Measurements from ENCODE around the gene SYF2. TPM values are rescaled to one million over a fixed set of nuclear protein-coding genes. Genes with fewer than 3 reads are reported as not detected.
A peak's percentile ranks its signal among the peaks of the same experiment; 100 is the strongest.
"Not testable (repeated sequence)": the region's sequence is repeated elsewhere in the genome, so short reads cannot be mapped to it uniquely, and the experiment has no call there.

SYF2 gene
- total RNA-seq, 1 donor from 2014 or later = 26.5 TPM

DNA sequence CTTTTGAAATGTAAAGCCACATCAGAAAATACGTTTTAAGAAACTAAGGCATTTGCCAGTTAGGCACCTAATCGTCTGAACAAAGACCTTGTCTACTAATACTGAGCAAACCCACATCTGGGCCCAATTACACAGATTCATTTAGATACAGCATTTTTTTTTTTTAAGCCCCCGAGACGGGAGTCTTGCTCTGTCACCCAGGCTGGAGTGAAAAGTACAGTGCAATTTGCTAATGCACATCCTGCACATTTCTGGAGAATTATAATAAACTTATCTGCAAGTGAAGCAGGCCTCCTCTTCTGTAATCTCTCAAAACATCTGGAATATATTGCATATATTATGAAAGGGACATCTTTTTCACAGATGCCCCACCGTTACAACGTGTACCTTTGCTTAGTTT lies 11.6 kb upstream of the SYF2 start:
- H3K4me1 Mint-ChIP-seq = peaks cover 53% of the 10 kb centered on the region

DNA sequence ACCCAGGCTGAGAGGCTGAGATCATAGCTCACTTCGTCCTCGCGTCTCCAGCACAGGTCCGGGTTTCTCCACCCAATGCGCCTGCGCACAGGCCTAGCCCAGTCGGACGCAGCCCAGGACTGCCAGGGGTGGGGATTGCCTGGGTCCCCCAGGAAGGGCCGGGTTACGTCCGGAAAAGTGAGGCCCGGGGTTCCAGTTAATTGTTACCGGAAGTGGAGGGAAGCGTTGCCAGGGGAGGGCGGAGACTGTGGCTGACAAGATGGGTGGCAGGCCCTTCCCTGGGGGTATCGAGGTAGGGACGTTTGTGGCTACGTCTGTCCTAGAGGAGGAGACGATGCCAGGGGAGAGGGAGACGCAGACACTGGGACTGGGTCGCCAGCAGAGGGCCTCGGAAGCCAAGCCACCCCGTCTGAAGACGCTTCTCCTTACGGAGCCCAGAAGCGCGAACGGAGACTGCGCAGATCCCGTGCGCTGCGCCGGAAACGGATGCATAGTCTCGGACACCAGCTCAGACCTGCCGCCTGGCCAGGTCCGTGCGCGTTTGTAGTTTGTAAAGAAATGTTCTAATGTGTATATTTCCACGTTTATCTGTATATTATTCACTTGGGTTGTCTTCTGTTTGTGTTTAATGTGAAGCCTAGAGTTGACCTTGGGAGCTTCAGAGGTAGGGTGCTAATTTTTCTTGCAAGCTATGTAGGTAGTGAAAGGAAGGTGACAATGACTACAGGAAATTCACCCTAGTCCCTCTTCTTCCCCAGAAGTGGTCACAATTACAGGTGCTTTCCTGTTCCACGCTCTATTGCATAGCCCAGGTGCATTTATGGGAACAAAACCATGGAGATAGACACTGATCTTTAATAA lies 7.6 kb upstream of the SYF2 start:
- Mint-ChIP-seq H3K4me3 (peak overlapping the region; percentile 95), H3K27ac (ENCODE audit: unreplicated experiment) (peak overlapping the region; percentile 94), H3K4me1 (peaks cover 20% of the 10 kb centered on the region), H3K27me3 (ENCODE audit: low read depth) (no peaks in the 10 kb centered on the region), H3K9me3 (no peaks in the 10 kb centered on the region), H3K36me3 (ENCODE audit: low read depth) (peaks cover 5% of the 10 kb centered on the region)
- peak; percentile 74 for DNase-seq (ENCODE audit: low read depth, low spot score)
- TF ChIP-seq, protein P1, sequence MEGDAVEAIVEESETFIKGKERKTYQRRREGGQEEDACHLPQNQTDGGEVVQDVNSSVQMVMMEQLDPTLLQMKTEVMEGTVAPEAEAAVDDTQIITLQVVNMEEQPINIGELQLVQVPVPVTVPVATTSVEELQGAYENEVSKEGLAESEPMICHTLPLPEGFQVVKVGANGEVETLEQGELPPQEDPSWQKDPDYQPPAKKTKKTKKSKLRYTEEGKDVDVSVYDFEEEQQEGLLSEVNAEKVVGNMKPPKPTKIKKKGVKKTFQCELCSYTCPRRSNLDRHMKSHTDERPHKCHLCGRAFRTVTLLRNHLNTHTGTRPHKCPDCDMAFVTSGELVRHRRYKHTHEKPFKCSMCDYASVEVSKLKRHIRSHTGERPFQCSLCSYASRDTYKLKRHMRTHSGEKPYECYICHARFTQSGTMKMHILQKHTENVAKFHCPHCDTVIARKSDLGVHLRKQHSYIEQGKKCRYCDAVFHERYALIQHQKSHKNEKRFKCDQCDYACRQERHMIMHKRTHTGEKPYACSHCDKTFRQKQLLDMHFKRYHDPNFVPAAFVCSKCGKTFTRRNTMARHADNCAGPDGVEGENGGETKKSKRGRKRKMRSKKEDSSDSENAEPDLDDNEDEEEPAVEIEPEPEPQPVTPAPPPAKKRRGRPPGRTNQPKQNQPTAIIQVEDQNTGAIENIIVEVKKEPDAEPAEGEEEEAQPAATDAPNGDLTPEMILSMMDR (conservative IDR thresholded peaks at IDR 0.05) = peak; percentile 75

More for the DNA sequence above, 11.6 kb upstream of the SYF2 start:
- H3K4me3 Mint-ChIP-seq = peak overlapping the region; percentile 68
- peaks cover 3% of the 10 kb centered on the region for H3K27me3 Mint-ChIP-seq (ENCODE audit: low read depth)
- no peak overlapping the region for H3K27ac Mint-ChIP-seq (ENCODE audit: unreplicated experiment)
- TF ChIP-seq, protein P1 (conservative IDR thresholded peaks at IDR 0.05) = no peak
- peaks cover 13% of the 10 kb centered on the region for H3K36me3 Mint-ChIP-seq (ENCODE audit: low read depth)
- H3K9me3 Mint-ChIP-seq = no peaks in the 10 kb centered on the region
- no peak for DNase-seq (ENCODE audit: low read depth, low spot score)

DNA sequence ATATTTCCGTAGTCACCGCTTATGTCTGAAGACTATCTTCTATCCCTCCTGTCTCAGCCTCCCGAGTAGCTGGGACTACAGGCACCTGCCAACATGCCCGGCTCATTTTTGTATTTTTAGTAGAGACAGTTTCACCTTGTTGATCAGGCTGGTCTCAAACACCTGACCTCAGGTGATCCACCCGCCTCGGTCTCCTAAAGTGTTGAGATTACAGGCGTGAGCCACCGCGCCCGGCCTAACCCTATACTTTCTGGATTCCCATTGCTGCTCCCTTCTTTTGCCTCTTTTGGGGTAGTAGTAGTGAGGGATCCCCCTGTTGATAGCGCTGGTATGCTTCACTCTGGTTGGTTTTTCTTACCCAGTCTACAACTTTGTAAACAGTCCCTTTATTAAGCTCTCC lies 5.7 kb upstream of the SYF2 start:
- TF ChIP-seq, protein P1 (conservative IDR thresholded peaks at IDR 0.05) = no peak
- DNase-seq (ENCODE audit: low read depth, low spot score) = no peak
- no peaks in the 10 kb centered on the region for H3K9me3 Mint-ChIP-seq
- H3K27me3 Mint-ChIP-seq (ENCODE audit: low read depth) = no peaks in the 10 kb centered on the region
- H3K36me3 Mint-ChIP-seq (ENCODE audit: low read depth) = no peaks in the 10 kb centered on the region
- H3K27ac Mint-ChIP-seq (ENCODE audit: unreplicated experiment) = no peak overlapping the region
- H3K4me3 Mint-ChIP-seq = peak overlapping the region; percentile 57
- peaks cover 20% of the 10 kb centered on the region for H3K4me1 Mint-ChIP-seq

DNA sequence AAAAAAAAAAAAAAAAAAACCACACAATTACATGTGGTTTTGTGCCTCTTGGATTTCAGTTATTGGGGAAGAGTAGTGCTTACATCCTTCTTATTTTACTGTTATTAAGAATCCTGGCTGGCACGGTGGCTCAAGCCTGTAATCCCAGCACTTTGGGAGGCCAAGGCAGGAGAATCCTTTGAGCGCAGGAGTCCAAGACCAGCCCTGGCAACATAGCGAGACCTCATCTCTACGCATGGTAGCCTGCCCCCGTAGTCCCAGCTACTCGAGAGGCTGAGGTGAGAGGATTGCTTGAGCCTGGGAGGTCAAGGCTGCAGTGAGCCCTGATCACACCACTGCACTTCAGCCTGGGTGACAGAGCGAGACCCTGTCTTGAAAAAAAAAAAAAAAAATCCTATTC lies 4.0 kb upstream of the SYF2 start:
- H3K27me3 Mint-ChIP-seq (ENCODE audit: low read depth); DNase-seq (ENCODE audit: low read depth, low spot score); H3K9me3 Mint-ChIP-seq; H3K27ac Mint-ChIP-seq (ENCODE audit: unreplicated experiment); H3K36me3 Mint-ChIP-seq (ENCODE audit: low read depth); H3K4me3 Mint-ChIP-seq: not testable (repeated sequence)
- H3K4me1 Mint-ChIP-seq = peaks cover 25% of the 10 kb centered on the region

DNA sequence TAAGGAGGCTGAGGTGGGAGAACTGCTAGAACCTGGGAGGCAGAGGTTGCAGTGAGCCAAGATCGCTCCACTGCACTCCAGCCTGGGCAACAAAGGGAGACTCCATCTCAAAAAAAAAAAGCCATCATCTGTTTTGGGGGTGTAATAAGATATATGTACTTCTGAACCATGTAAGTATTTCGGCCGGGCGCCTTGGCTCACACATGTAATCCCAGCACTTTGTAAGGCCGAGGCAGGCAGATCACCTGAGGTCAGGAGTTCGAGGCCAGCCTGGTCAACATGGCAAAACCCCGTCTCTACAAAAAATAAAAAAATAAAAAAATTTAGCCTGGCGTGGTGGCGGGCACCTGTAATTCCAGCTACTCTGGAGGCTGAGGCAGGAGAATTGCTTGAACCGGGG lies 3.1 kb upstream of the SYF2 start:
- not testable (repeated sequence) for H3K9me3 Mint-ChIP-seq; DNase-seq (ENCODE audit: low read depth, low spot score); H3K27me3 Mint-ChIP-seq (ENCODE audit: low read depth); H3K36me3 Mint-ChIP-seq (ENCODE audit: low read depth); H3K27ac Mint-ChIP-seq (ENCODE audit: unreplicated experiment)
- H3K4me1 Mint-ChIP-seq = peaks cover 24% of the 10 kb centered on the region
- H3K4me3 Mint-ChIP-seq = peak overlapping the region; percentile 75

DNA sequence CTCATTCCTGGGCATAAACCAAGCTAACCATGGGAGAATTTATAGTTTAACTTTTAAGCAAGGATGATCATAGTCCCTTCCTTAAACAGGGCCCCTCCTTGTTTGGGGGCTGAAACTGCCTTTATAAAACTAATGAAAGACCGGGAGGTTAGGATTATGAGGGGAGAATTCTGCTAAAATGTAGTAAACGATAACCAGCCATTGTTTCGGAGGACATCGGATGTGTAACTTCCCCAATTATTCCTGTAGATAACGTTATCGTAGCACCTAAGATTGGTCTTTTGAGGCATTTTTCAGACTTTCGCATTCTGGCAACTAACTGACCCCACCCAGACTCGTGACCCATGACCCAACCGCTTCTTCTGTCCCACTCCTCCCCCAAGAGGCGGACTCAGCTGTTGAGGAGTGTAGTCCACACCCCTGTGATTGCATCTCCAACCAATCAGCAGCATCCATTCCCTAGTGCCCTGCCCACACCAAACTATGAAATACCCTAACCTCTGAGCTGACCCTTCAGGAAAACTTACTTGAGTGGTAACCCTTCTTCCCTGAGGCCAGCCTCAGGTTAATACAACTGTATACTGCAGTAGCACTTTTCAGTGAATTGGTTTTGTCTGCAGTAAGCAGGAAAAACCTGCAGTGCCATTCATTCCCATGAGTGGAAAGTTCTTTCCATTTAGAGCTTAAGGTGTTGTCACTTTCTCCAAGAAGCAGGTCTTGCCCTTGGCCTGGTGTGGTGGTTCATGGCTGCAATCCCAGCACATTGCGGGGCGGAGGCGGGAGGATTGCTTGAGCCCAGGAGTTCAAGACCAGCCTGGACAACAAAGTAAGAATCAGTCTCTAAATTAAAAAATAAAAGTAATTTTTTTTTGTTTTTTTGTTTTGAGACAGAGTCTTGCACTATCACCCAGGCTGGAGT lies 823 bp upstream of the SYF2 start:
- H3K4me1 Mint-ChIP-seq = peaks cover 10% of the 10 kb centered on the region
- TF ChIP-seq, protein P1 (conservative IDR thresholded peaks at IDR 0.05) = no peak
- no peaks in the 10 kb centered on the region for H3K27me3 Mint-ChIP-seq (ENCODE audit: low read depth)
- peak; percentile 41 for DNase-seq (ENCODE audit: low read depth, low spot score)
- H3K36me3 Mint-ChIP-seq (ENCODE audit: low read depth) = peaks cover under 1% of the 10 kb centered on the region
- H3K27ac Mint-ChIP-seq (ENCODE audit: unreplicated experiment) = no peak overlapping the region
- no peaks in the 10 kb centered on the region for H3K9me3 Mint-ChIP-seq
- H3K4me3 Mint-ChIP-seq = no peak overlapping the region

Data from neural crest cell (in vitro differentiated cells).